HG03045 (cell line): ENCODE measurements around the gene PRKAR1B.

Experiments used
- ATAC-seq: cut with Tn5 transposase; IDR thresholded peaks from one replicate; pipeline ENCODE4 v1.9.1; 2021; ENCODE audit warnings: mild to moderate bottlenecking, moderate library complexity; ENCODE audit not compliant: unreplicated experiment

The PRKAR1B gene

DNA sequence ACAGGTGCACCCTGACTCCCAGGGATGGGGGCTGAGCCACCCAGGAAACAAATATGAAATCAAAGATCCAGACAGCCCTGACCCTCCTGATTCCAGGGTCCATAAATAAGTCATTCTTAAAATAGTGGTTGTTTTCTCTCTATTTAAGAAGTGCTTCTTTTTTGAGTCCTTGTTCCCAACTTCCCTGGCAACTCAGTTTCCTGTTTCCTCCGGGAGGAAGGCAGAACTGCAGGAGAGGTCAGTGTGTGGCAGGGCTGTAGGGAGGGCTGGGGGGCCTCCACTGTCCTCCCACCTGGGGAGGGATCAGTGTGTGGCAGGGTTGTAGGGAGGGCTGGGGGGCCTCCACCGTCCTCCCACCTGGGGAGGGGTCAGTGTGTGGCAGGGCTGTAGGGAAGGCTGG is 118.7 kb downstream of the PRKAR1B start:
- no peak for ATAC-seq

DNA sequence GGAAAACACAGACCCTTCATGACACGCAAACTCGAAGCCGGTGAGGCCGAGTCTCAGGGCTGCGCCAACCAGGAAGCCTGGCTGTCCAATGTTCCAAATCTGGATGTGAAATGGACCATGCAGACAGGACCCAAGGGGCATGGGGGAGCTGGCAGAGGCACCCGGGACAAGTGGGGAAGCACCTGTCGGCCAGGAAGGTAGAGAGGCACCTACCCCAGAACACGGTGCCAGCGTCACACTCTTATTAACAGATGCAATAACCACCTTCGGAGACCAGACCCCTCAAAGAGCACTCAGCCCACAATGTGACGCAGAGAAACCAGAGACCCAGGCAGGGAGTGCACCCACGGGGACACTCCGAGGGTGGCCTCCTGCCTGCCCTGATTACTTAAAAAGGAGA is 119.1 kb downstream of the PRKAR1B start:
- ATAC-seq: no peak

DNA sequence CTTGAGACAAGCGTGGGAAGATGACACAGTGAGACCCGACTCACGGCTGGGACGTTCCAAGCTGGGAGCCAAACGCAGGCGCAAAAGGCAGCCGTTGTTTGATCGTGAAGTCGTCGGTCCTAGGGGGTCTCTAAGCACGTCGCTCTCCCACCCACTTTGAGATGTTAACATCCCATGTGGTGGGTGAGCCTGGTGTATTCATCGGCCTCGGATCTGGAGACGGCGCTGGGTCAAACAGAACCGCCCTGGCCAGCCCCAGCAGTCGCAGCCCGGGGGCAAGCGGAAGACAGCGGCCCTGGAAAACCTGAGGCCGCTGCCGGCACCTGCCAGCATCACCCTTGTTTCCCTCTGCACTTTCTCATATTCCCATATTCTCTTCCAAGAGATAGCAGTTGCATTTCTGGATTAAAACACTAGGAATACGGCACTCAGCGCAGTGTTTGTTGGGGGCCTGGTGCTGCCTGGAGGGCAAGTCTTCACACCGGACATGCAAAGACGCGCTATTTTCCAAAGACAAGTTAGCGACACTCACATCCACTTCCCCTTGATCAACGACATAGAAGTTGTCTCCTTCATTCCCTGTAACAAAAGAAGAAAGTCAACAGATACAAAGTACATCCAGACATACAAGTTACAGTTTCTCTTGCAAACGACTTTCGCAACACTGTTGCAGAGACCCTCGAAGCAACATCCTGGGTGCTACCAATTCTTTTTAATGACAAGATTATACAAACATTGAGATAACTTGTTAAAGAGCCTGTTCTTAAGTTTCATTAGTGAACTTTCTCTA is 121.2 kb downstream of the PRKAR1B start:
- no peak for ATAC-seq

- no peak for ATAC-seq
Measured at GRCh38 chr7:604884-605531, 122.1 kb downstream of the PRKAR1B start.

DNA sequence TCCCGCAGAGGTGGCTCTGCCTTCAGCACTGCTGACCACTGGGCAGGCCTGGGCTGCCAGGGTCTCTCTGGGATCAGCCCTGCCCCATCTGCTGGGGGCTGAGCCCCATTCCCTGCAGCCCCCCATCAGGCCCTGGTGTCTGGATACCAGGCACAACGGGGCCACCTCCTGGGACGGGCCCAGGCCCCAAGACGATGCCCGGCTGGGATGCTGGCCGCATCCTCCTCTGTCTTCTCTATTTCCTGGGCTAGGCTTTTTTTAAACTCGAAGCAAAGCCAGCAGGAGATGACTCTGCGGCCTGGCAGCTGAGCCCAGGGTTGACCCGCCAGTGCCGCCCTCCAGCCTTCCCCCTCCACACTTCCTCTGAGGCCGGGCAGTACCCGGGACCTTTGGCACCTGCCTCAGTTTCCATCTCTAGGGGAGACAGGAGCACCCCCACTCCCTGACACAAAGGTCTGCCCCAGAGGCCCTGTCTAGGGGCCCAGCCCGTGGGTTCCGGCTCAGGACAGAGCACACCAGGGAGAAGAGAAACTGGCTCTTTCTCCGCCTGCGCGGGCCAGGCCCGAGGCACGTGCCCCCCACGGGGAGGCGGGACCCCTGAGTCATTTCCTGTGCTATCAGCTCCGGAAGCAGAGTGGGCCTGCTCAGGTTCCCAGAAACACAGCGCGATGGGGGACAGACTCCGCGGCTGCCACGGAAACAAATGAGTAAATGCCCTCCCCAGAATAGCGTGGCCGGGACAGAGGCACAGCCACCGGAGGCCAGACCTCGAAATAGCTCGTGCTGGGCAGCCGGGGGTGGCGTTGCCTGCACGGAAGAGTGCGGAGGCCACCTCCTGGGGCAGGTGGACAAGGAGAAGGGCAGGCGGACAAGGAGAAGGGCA is 122.8 kb downstream of the PRKAR1B start:
- peak; percentile 60 for ATAC-seq

DNA sequence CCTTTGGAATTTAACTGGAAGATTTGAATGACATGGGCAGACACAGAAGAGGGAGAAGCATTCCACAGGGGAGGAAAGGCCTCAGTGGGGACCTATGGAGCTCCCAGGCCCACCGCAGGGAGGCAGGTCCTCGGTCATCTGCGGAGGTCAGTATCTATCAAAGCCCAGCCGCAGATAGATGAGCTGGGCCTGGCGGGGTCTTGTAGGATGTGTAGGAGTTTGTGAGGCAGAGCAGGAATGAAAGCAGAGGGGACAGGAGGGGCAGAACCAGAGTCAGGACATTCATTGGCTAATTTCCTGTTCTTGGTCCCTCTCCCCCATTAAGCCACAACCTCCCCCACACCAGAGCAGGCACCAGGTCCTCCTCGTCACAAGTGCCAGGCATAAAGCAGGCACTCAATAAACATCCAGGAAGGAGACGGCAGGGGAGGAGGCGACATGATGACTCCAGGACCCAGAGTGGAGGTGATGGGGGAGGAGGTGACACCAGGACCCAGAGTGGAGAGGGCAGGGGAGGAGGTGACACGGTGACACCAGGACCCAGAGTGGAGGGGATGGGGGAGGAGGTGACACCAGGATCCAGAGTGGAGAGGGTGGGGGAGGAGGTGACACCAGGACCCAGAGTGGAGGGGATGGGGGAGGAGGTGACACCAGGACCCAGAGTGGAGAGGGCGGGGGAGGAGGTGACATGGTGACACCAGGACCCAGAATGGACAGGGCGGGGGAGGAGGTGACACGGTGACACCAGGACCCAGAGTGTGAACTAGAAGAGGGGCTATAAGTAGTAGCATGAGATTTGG is 123.7 kb downstream of the PRKAR1B start:
- no peak for ATAC-seq

GRCh38 chr7:602341-603141 is 124.5 kb downstream of the PRKAR1B start:
- peak; percentile 30 for ATAC-seq

- ATAC-seq: peak; percentile 50
Measured at GRCh38 chr7:601595-602340, 125.3 kb downstream of the PRKAR1B start.

DNA sequence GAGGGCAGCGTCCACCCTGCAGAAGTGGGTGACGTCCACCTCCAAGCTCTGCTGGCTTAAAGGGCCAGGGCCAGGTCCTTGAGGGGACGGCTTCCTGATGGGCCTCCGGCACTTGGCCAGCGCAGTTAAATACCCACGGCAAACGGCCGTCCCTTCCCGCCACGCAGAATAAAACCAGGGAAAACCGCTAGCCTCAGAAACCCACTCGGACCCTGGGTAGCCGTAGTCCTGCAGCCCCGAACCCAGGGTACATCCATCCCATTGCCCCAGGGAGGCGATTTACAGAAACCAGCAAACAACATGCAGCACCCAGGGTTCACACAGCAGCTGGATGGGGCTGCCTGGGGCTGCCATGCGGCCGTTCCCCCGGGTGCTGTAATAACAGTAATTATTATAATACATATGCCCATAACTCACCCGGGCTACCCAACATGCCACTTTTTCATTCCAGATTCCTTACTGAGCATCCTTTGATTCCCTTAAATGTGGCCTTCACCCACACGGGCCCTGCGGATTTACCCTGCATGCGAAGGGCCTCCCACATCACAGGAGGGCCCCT is 126.0 kb downstream of the PRKAR1B start:
- ATAC-seq: no peak

DNA sequence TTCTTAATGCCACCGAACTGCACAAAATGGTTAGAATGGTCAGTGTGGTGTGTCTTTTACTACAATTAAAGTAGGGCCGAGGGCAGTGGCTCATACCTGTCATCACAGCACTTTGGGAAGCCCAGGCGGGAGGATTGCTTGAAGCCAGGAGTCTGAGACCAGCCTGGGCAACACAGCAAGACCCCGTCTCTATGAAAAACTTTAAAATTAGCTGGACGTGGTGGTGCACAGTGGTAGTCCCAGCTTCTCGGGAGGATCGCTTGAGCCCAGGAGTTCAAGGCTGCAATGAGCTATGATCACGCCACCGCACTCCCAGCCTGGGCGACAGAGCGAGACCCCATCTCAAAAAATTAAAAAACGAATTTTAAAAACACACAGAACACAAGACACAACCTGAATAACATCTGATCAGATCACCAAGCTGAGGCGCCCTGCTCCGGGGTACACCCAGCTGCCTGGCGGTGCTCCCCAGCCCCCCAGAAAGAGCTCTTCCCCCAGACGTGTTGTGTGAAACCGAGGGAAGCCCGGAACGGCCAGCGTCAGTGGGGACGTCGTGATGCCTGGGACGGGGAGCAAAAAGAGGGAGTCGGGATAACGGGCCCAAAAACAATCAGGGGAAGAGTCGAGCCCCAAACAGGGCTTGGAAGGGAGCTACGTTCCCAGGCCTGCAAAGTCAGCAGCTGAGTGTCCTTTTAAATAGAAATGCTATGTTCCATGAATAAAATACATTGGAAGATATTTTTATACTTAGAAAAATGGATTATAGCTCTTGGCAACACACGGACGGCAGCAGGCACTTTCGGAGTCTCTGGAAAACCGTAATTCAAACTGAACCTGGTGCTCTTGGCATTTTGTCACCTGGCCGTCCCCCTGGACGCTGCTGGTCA is 126.7 kb downstream of the PRKAR1B start:
- ATAC-seq: no peak

DNA sequence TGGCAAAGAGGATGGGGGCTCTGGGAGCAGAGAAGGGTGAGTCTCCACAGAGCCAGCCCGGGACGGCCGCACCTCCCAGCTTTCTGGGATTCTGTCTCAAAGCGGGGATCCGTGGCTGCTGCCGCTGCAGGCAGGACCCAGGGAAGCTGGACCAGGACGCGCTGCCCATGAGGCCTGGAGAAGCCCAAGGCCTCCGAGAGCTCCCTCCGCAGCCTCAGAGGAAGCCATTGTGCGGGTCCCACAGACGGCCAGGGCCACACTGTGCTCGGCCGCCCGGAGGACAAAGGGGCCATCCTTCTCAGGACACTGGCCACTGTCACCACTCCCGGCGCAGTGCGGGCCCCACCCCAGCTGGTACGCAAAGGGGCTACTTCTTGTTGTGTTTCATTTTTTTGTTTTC is 128.2 kb downstream of the PRKAR1B start:
- no peak for ATAC-seq

GRCh38 chr7:597348-598178 is 129.5 kb downstream of the PRKAR1B start:
- ATAC-seq: no peak

- ATAC-seq: no peak
Measured at GRCh38 chr7:596819-597182, 130.3 kb downstream of the PRKAR1B start.

DNA sequence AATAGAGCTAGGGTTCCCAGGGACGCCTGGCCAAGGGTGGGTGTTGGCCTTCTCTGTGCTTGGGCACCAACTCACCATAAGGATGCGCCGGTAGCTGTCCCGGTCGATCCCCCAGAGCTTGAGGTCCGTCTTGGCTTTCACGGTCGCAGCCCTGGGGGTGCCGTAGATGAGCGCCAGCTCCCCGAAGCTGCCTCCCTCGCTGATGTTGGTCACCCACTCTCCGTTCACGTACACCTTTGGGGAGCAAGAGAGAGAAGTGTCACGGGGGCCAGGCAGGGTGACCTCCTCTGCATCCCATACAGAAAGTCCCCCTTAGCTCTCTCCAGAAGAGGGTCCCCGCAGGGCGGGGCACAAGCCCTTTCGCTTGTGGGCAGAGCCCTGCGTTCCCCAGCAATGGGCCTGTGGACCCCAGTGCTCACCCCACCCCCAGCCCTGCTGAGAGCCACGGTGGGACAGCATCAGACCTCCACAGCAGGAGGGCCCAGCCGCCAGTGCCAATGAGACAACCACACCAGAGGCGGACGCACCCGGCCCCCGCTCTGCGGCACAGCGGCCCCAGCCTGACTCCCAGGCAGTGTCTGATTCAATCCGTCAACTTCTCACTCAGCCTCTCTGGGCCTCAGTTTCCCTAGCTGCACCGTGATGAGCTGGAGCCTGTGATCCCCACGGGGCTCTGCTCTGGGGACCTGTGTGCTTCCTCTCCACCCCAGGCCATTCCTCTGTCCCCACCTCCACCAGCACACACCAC is 130.8 kb downstream of the PRKAR1B start:
- ATAC-seq: no peak

GRCh38 chr7:595621-596010 is 131.5 kb downstream of the PRKAR1B start:
- ATAC-seq: no peak

- no peak for ATAC-seq
Measured at GRCh38 chr7:594920-595620, 132.0 kb downstream of the PRKAR1B start.
